ENCODE data around the gene WIZ.

The WIZ gene

DNA sequence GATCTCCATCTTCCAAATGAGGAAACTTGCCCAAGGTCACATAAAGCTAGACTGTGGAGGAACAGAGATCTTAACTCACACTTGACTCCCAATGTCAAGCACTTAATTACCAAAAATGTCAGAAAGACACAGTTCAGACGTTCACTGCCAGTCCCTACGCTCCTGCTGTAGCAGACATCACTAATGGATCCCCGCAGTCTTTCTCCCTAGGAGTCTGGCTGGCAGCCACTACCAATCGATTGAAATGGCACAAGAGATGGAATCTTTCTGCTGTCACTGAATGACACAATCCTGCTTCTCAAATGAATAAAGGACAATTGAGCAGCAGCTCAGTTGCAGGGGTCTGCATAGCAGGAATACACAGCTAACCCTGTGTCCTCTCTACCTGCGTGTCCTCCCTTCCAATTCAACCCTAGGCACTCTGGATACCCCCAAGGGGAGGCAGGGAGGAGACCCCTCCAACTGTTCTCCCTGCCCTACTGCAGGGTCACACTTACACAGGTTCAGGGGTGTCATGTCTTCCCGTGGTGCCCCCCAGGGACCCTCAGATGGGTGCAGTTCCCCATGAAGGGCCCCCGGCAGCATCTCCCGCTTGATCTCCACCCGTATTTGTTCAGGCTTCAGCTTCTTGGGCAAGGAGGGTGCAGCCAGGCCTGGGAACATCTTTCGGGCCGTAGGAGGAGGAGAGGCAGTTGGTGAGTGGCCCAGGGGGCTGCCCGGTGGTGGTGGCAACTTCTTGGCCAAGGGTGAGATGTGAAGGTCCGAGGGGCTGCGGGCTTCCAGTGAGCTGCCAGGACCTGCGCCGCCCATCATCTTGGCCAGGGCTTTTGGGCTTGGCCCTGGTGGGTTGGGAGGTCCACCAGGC lies 23.0 kb downstream of the WIZ start:
- Histone ChIP-seq H3K36me3 (ENCODE audit: control insufficient read depth, low read length) (peaks cover 85% of the 10 kb centered on the region), H3K4me2 (ENCODE audit: low read length) (no peak overlapping the region), H3K79me2 (ENCODE audit: control insufficient read depth, low read length) (peaks cover 35% of the 10 kb centered on the region), H4K20me1 (ENCODE audit: control insufficient read depth, insufficient read depth, low read depth, low read length) (peaks cover 7% of the 10 kb centered on the region), H3K4me1 (ENCODE audit: control insufficient read depth, low read length) (peaks cover 15% of the 10 kb centered on the region), H3K9me2 (replicated peaks; ENCODE audit: control insufficient read depth, low read length) (no peaks in the 10 kb centered on the region), H3F3A (ENCODE audit: control insufficient read depth, insufficient read depth) (no peaks in the 10 kb centered on the region), H3K27me3 (ENCODE audit: control insufficient read depth, low read length) (no peaks in the 10 kb centered on the region), H3K4me3 (ENCODE audit: low read length) (no peak overlapping the region), H3K9me3 (ENCODE audit: control insufficient read depth, insufficient read depth, low read length) (no peaks in the 10 kb centered on the region), H3K27ac (ENCODE audit: low read depth, low read length) (no peak overlapping the region)
- TF ChIP-seq EZH2phosphoT487 (IDR thresholded peaks at IDR 0.05; ENCODE audit: borderline replicate concordance, low read length) = no peak
- TF ChIP-seq, protein P1, sequence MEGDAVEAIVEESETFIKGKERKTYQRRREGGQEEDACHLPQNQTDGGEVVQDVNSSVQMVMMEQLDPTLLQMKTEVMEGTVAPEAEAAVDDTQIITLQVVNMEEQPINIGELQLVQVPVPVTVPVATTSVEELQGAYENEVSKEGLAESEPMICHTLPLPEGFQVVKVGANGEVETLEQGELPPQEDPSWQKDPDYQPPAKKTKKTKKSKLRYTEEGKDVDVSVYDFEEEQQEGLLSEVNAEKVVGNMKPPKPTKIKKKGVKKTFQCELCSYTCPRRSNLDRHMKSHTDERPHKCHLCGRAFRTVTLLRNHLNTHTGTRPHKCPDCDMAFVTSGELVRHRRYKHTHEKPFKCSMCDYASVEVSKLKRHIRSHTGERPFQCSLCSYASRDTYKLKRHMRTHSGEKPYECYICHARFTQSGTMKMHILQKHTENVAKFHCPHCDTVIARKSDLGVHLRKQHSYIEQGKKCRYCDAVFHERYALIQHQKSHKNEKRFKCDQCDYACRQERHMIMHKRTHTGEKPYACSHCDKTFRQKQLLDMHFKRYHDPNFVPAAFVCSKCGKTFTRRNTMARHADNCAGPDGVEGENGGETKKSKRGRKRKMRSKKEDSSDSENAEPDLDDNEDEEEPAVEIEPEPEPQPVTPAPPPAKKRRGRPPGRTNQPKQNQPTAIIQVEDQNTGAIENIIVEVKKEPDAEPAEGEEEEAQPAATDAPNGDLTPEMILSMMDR (IDR thresholded peaks at IDR 0.05; ENCODE audit: low read depth, low read length, poor library complexity, severe bottlenecking) = no peak

DNA sequence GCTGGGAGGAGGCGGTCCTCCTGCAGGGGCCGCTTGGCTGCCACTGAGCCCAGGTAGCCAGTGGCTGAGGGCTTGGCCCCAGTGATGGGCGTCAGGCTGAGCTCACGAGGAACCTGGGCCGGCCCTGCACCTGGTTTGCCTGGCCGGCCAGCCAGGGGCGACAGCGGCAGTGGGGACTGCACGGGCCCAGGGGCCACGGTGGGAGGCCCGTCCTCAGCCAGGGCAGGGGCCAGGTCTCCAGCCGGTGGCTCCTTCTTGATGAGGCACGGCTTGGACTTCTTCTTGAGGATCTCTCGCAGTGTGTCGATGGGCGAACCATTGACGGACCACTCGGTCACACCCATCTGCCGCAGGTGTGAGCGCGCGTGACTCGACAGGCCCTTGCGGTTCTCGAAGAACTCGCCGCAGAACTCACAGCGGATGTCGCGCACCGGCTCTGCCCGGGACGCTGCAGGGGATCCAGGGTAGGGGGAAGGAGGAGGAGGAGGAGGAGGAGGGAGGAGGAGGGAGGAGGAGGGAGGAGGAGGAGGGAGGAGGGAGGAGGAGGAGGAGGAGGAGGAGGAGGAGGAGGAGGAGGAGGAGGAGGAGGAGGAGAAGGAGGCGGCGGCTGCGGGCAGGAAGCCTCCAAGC lies 24.3 kb downstream of the WIZ start:
- H3K4me1 ChIP-seq (ENCODE audit: control insufficient read depth, low read length) = peaks cover 2% of the 10 kb centered on the region; the same call in 1 of the 2 replicates
- peaks cover 23% of the 10 kb centered on the region for H3K79me2 ChIP-seq (ENCODE audit: control insufficient read depth, low read length)
- no peaks in the 10 kb centered on the region for H3K9me2 ChIP-seq (replicated peaks; ENCODE audit: control insufficient read depth, low read length)
- TF ChIP-seq, protein P1 (IDR thresholded peaks at IDR 0.05; ENCODE audit: low read depth, low read length, poor library complexity, severe bottlenecking) = no peak
- no peak for TF ChIP-seq EZH2phosphoT487 (IDR thresholded peaks at IDR 0.05; ENCODE audit: borderline replicate concordance, low read length)
- H3K36me3 ChIP-seq (ENCODE audit: control insufficient read depth, low read length) = peaks cover 78% of the 10 kb centered on the region
- H4K20me1 ChIP-seq (ENCODE audit: control insufficient read depth, insufficient read depth, low read depth, low read length) = 0 out of 2 replicates have a peak, but pooled peaks cover 2% of the 10 kb centered on the region
- H3F3A ChIP-seq (ENCODE audit: control insufficient read depth, insufficient read depth) = peaks cover 2% of the 10 kb centered on the region; the same call in 1 of the 2 replicates
- no peak overlapping the region for H3K27ac ChIP-seq (ENCODE audit: low read depth, low read length)
- H3K4me2 ChIP-seq (ENCODE audit: low read length) = no peak overlapping the region
- H3K27me3 ChIP-seq (ENCODE audit: control insufficient read depth, low read length) = no peaks in the 10 kb centered on the region
- H3K9me3 ChIP-seq (ENCODE audit: control insufficient read depth, insufficient read depth, low read length) = no peaks in the 10 kb centered on the region
- no peak overlapping the region for H3K4me3 ChIP-seq (ENCODE audit: low read length)

DNA sequence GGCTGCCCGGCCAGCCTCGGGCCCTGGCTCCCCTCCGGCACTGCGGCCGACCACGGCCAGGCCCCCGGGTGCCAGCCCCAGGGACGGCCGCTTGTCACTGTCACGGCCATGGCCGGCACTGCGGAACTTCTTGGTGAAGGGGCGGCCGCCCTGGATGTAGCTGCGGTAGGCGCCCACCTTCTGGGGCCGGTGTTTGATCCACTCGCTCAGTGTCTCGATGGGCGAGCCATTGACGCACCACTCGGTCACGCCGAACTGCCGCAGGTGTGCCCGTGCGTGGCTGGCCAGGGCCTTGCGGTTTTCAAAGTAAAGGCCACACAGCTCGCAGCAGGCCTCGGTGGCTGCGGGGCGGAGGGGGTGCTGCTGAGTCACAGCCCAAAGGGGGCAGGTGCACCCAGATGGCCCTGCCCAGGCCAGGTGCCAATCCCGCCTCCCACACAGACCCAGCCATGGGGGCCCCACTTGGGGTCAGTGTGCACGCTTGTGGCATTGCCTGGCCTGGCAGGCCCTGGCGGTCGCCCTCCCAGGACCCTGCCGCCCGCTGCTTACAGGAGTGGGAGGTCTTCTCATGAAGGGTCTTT lies 25.0 kb downstream of the WIZ start:
- Histone ChIP-seq H3F3A (ENCODE audit: control insufficient read depth, insufficient read depth) (peaks cover 7% of the 10 kb centered on the region; the same call in 1 of the 2 replicates), H3K36me3 (ENCODE audit: control insufficient read depth, low read length) (peaks cover 72% of the 10 kb centered on the region), H3K79me2 (ENCODE audit: control insufficient read depth, low read length) (peaks cover 16% of the 10 kb centered on the region), H3K9me3 (ENCODE audit: control insufficient read depth, insufficient read depth, low read length) (no peaks in the 10 kb centered on the region), H4K20me1 (ENCODE audit: control insufficient read depth, insufficient read depth, low read depth, low read length) (no peaks in the 10 kb centered on the region), H3K27ac (ENCODE audit: low read depth, low read length) (no peak overlapping the region), H3K4me3 (ENCODE audit: low read length) (no peak overlapping the region), H3K4me1 (ENCODE audit: control insufficient read depth, low read length) (peaks cover 1% of the 10 kb centered on the region), H3K4me2 (ENCODE audit: low read length) (no peak overlapping the region), H3K9me2 (replicated peaks; ENCODE audit: control insufficient read depth, low read length) (no peaks in the 10 kb centered on the region), H3K27me3 (ENCODE audit: control insufficient read depth, low read length) (no peaks in the 10 kb centered on the region)
- TF ChIP-seq EZH2phosphoT487 (IDR thresholded peaks at IDR 0.05; ENCODE audit: borderline replicate concordance, low read length) = no peak
- TF ChIP-seq, protein P1 (IDR thresholded peaks at IDR 0.05; ENCODE audit: low read depth, low read length, poor library complexity, severe bottlenecking) = no peak

Measured in DOHH2 (cell line).